ENCODE measurements around the gene ME1. TPM values are rescaled to one million over a fixed set of nuclear protein-coding genes. Genes with fewer than 3 reads are reported as not detected.

Gene ME1
- total RNA-seq, 2 donors from 2014 or later: 12.8 to 14.5 TPM

DNA sequence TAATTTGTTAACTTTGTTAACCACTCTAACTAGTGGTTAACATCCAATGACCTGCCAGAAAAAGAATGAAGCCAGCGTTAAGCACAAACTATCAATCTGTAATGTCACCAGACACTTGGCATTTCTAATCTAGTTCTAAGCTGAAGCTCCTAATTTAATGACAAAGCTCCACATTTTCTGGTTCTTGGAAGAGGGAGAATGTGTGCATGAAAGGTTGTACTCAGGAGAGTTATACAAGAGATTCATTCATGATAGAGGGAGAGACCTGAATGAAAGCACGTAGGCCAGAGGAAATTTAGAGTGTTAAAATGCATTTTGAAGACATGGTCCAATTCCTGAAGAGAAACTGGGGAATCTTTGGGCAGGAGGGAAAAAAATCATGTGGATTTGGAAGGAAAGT is 8.3 kb upstream of the ME1 start:
- no peak for DNase-seq (ENCODE audit: low spot score)
- intact Hi-C loops (cut with DNase I): no loop called here

DNA sequence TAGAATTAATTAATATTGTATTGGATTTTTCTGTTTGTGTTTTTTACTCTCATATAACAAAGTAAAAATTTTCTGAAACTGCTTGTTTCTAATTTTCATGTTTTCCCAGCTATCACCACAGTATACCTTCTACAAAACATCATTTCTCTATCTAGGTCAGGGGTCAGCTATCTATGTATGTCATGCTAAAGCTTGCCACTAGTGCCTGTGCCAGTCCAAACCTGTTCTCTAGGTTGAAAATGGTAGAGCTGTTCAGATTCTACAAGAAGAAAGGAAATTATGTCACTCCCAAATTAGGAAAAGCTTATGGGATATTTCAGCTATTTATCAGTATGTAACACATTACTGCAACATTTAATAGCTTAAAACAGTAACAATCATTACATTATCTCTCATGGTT is 5.8 kb upstream of the ME1 start:
- intact Hi-C loops (cut with DNase I): no loop called here

DNA sequence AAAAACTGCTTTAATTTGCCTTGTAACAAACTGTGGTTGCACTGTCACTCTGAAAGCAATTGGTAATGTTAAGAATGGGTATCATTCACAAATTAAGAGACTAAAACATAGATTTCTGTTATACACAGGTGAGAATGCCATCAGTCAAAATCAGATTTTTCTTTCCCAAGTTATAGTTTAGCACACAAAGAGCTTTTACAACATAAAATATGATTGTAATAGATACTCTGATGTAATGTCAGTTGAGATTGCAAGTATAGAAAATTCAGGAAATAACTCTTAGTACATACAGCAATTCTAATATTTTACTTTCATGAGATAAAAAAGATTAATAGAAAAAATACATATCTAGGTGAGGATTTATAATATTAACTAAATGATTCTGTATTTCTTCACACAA is 2.3 kb upstream of the ME1 start:
- no peak for DNase-seq (ENCODE audit: low spot score)
- intact Hi-C loops (cut with DNase I): loop anchor here in 1 of 2 donors (5.0 kb wide), 1 partner anchor 79 kb away; the partner anchor contains the start of gene PRSS35

More for the DNA sequence above, 5.8 kb upstream of the ME1 start:
- DNase-seq (ENCODE audit: low spot score): no peak

- DNase-seq (ENCODE audit: low spot score): no peak
- intact Hi-C loops (cut with DNase I): loop anchor here in 1 of 2 donors (5.0 kb wide), 1 partner anchor 80 kb away; the partner anchor contains the start of gene PRSS35
Measured at GRCh38 chr6:83432636-83433035, 1.8 kb upstream of the ME1 start.

DNA sequence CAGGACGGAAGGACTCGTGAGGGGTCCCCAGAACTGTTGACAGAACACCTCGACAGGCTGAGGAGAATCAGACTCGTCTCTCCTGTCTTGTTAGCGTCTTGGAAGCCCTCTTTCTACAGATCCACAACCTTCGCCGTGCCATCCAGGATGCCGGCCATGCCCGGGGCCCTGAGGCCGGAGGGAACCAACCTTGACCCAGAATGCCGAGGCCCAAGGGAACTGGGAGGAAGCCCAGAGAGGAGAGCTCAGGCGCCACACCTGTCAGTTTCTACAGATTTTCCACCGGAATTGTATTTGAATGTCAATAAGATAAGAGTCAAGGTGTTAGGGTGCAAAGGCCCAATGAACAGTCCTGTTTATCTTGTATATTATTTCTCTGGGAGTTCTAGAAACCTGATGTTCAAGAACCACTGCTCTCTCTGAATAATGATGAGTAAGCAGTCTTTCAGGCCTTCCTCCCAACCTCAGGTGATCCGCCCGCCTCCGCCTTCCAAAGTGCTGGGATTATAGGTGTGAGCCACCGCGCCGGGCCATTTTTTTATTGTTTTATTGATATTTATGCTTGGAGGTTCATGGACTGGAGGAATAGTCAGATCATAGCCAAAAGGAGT is 799 bp upstream of the ME1 start:
- intact Hi-C loops (cut with DNase I): loop anchor here in 1 of 2 donors (5.0 kb wide), 1 partner anchor 81 kb away; the partner anchor contains the start of gene PRSS35
- no peak for DNase-seq (ENCODE audit: low spot score)

DNA sequence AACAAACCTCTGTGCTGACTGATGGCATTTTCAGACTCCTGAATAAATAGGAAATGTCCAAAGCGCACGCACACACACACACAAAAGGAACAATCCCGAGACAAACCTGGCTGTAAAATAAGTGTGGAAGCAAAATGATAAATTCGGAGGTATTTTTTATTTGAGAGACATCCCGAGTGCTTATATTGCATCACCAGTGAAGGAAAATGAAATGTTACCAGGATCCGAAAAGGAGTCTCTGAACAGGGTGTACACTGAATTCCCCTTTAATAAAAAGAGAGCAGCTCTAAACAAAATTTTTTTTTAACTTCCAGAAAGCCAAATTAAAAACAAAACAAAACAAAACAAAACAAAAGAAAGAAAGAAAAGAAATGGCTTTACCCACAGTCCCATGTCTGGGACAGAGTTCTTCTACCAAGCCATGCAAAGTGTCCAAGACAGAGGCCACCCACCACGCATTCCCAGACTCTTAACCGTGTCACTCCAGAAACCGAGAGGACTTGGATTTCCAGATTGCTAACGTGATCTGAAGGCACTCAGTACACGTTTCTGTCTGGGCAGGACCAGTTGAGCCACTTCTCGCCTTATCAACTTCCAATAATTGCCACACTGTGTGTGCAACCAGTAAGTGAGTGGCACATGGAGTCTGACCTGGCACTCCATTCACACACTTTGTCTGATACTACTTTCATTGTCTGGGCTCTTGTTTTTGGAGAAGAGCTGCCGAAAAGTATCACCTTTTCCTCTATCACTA is 817 bp downstream of the ME1 start:
- intact Hi-C loops (cut with DNase I): loop anchor here in 1 of 2 donors (5.0 kb wide), 1 partner anchor 82 kb away; the partner anchor contains the start of gene PRSS35
- no peak for DNase-seq (ENCODE audit: low spot score)

- intact Hi-C loops (cut with DNase I): no loop called here
- DNase-seq (ENCODE audit: low spot score): no peak
Measured at GRCh38 chr6:83429269-83429668, 1.6 kb downstream of the ME1 start.

- DNase-seq (ENCODE audit: low spot score): no peak
- intact Hi-C loops (cut with DNase I): no loop called here
Measured at GRCh38 chr6:83424392-83425018, 6.3 kb downstream of the ME1 start.

DNA sequence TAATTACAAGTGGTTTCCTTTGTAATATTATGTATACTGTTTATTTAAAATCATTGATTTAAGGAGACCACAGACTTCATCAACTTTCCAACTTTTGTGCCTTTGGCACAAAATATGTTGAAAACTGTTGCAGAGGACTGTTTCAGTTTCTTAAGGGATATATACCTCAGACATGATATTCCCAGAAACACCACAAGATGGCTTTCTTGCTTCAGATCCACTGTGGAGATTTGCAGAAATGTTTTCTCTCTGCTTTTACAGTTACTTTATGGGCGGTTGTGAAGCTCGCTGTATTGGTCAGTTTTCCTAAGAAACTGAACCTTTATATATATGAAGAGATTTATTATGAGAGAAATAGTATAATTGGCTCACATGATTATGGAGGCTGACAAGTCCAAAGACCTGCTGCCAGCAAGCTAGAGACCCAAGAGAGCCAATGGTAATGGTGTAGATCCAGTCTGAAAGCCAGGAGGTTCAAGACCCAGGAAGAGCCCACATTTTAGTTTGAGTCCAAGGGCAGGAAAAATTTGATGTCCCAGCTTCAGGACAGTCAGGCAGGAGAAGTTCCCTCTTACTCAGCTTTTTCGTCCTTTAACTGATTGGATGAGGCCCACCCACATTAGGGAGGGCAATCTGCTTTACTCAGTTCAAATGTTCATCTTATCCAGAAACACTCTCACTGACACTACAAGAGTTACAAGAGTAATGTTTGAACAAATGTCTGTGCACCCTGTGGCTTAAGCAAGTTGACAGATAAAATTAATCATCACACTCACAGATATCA is 12.8 kb downstream of the ME1 start:
- intact Hi-C loops (cut with DNase I): loop anchor here in 1 of 2 donors (10.0 kb wide), 1 partner anchor 97 kb away; the partner anchor contains the start of gene PRSS35

DNA sequence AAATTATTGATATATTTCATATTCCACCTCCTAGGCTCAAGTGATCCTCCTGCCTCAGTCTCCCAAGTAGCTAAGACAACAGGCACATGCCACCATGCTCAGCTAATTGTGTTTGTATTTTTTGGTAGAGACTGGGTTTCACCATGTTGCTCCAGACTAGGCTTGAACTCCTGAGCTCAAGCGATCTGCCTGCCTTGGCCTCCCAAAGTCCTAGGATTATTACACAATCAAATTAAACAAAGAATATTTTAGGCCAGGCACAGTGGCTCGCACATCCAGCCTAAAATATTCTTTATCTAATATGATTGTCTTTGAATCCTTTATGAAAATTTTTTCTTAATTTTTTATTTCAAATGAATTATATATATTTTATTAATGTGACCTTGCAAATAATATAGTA is 17.8 kb downstream of the ME1 start:
- intact Hi-C loops (cut with DNase I): loop anchor here in 1 of 2 donors (10.0 kb wide), 1 partner anchor 102 kb away; the partner anchor contains the start of gene PRSS35
- DNase-seq (ENCODE audit: low spot score): no peak

More for the DNA sequence above, 12.8 kb downstream of the ME1 start:
- no peak for DNase-seq (ENCODE audit: low spot score)

DNA sequence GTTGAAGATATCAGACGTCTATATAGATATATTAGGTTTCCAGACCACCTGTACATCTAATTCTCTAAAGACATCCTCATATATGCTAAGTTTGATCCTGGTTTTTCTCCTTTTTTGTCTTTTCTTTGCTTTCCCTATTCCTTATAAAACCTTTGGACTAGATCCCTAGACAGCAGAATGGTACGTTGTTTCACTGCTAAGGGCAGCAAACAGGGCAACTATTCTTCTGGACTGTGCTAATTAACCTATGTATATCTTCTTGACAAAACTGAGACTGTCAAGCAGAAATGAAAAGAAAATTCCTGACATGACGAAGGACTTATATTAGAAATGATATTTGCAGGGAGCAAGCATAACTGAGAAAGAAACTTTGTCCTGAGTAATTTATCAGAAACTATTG is 19.1 kb downstream of the ME1 start:
- intact Hi-C loops (cut with DNase I): loop anchor here in 1 of 2 donors (10.0 kb wide), 1 partner anchor 103 kb away; the partner anchor contains the start of gene PRSS35
- DNase-seq (ENCODE audit: low spot score): no peak

DNA sequence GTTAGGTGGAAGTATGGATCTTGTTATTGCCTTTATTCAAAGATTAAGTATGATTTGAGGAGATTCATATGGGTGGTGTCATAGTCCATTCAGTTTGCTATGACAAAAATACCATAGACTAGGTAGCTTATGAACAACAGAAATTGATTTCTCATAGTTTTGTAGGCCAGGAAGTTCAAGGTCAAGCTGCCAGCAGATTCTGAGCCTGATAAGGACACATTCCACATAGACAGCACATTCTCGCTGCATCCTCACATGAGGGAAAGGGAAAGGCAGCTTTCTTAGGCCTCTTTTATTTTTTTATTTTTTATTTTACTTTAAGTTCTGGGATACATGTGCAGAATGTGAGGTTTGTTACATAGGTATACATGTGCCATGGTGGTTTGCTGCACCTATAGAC is 27.7 kb downstream of the ME1 start:
- DNase-seq (ENCODE audit: low spot score): no peak

GRCh38 chr6:83389606-83390005 is 41.2 kb downstream of the ME1 start:
- intact Hi-C loops (cut with DNase I): no loop called here
- DNase-seq (ENCODE audit: low spot score): no peak

More for the DNA sequence above, 27.7 kb downstream of the ME1 start:
- intact Hi-C loops (cut with DNase I): no loop called here

GRCh38 chr6:83385473-83385872 is 45.4 kb downstream of the ME1 start:
- no peak for DNase-seq (ENCODE audit: low spot score)
- intact Hi-C loops (cut with DNase I): no loop called here

DNA sequence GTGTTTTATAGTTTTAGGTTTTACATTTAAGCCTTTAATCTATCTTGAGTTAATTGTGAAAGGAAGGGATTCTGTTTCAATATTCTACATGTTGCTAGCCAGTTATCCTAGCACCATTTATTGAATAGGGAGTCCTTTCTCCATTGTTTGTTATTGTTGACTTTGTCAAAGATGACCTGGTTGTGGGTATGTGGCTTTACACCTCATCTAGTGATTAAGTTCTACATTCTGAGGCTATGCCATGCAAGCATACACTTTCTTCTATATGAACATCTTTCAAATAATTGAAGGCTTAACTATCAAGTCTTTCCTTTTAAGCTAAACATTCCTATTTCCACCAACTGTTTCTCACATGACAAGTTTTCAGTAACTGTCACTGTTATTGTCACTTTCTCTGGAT is 46.1 kb downstream of the ME1 start:
- DNase-seq (ENCODE audit: low spot score): no peak
- intact Hi-C loops (cut with DNase I): no loop called here

DNA sequence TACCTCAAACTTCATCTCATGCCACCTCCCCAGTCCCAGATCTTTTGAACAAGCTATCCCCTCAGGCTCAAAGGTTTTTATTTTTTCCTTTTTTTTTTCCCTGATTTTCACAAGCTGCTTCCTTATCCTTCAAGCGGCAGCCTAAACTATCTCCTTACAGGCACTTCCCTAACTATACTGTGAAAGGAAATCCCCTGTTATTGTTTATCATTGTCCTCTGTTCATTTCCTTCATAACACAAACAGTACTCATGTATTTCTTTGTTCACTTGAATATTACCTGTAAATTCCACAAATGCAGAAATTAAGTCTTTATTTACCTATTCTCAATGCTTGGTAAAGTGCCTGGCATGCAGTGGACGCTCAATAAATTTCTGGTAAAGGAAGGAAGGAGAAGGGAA is 48.9 kb downstream of the ME1 start:
- DNase-seq (ENCODE audit: low spot score): no peak
- intact Hi-C loops (cut with DNase I): no loop called here

DNA sequence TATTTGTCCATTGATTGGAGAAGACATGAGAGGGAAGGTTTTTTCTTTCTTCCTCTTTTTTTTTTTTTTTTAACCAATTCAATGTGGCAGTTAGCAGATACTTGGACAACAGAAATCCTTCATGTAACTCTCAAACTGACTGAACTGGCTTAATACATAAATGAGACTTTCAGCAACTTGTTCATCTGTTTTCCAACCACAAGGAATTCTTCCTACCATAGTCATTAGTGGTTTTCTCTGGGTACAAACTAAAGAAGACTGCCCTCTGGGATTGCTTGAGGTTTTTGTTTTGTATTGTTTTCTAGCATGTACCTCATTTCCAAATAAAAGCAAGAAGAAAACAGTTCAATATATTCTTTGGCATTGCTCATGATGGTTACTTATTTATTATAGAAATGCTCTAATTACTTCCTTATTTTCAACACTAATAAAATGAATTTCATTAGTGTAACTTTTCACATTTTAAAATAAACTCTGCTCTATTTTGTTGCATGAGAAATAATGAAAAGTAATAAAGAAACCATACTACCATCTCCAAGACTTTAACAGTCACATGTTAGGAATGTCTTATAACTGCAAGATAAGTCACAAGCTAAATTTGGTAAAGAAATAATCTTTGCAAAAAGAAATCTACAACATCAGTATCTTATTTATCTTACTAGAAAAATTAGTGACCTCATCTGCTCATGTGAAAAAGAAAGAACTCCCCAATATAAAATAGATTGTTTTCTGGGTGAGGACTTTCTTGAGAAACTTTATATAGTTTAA is 52.0 kb downstream of the ME1 start:
- intact Hi-C loops (cut with DNase I): no loop called here
- no peak for DNase-seq (ENCODE audit: low spot score)

DNA sequence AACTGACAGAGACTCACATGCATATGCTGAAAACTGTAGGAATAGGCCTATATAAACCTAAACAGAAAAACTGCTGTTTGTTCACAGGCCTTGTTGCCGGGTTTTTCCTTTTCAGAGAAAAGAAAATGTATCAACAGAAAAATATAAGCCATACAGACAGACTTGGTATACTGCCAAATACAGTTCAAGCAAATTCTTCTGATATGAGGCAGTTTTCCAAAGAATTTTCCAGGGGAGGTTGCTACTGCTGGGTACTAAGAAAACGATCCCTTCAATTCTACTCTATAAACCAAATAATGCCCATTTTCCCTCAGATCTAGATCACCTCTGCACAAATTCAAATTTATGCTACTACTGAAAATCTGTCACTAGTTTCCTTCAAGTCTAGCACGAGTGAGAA is 59.4 kb downstream of the ME1 start:
- no peak for DNase-seq (ENCODE audit: low spot score)
- intact Hi-C loops (cut with DNase I): no loop called here

- DNase-seq (ENCODE audit: low spot score): no peak
- intact Hi-C loops (cut with DNase I): no loop called here
Measured at GRCh38 chr6:83370567-83370966, 60.3 kb downstream of the ME1 start.

Data from posterior vena cava (tissue), 2 donors.